GM18498 (cell line): ENCODE measurements around the gene TM2D3.
"Not testable (repeated sequence)": the region's sequence is repeated elsewhere in the genome, so short reads cannot be mapped to it uniquely, and the experiment has no call there.

Experiments used
- ATAC-seq: cut with Tn5 transposase; IDR thresholded peaks from one replicate; pipeline ENCODE4 v1.9.1; 2021; ENCODE audit warnings: mild to moderate bottlenecking, moderate library complexity; ENCODE audit not compliant: unreplicated experiment

The TM2D3 gene

DNA sequence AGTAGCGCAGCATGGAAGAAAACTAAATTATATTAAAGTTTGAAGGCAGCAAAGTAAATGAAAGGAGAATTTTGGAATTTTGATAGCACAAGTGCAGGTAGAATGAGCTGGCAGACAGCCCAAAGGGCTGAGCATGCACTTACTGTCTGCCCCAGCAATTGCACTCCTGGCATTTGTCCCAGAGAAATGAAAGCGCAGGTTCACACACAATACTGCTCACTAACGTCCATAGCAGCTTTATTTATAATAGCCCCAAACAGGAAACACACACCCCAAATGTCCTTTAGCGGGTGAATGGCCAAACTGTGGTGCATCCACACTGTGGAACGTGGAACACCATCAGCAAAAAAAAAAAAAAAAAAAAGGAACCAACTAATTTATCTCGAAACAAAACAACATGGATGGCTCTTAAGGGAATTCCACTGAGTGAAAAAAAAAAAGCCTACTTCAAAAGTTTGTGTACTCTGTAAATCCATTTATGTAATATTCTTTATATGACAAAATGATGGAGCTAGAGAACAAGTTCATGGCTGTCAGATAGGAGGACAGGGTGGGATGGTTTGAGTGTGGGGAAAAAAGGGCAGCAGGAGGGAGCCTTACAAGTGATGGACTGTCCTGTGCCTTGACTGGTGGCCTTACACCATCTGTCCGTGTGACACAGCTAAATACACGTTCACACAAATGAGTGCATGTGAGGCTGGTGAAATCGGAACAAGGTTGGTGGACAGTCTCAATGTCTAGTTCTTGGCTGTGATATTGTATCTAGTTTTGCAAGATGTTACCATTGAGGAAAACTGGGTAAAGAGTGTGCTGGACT, 6.0 kb upstream of the TM2D3 start:
- ATAC-seq = no peak

DNA sequence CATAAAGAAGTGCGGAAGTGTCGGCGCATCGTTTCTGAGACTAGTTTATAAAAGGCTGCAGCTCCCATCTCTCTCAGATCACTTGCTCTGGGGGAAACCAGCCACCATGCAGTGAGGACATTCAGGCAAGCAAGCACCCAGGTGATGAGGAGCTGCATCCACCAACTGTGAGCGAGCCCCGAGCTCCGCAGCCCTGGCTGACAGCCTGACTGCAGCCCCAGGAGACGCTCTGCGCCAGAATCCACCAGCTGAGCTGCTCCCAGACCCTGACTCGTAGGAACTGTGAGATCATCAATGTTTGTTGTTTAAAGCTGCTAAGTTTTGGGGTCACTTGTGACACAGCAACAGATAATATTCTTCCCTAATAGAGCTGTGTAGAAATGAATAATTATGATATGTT, 5.0 kb upstream of the TM2D3 start:
- ATAC-seq = no peak

DNA sequence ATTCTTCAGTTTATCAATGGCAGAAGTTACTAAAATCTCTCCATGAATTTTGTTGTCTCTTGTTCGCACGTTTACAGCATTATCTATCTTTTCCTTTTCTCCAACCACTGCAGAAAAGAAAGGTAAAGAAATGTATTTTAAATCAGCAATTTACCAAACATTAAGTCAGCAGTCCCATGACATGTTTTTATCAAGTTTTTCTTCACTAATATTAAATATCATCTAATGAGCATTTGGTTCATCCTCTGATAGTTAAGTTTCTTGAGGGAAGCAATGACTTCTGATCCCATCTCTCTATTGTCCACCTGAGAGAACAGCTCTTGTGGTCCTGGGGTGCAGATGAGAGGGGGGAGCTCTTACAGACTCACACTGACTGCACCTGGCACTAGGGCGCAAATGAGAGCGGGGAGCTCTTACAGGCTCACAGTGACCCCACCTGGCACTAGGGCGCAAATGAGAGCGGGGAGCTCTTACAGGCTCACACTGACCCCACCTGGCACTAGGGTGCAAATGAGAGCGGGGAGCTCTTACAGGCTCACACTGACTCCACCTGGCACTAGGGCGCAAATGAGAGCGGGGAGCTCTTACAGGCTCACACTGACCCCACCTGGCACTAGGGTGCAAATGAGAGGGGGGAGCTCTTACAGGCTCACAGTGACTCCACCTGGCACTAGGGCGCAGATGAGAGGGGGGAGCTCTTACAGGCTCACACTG, 2.6 kb upstream of the TM2D3 start:
- not testable (repeated sequence) for ATAC-seq

DNA sequence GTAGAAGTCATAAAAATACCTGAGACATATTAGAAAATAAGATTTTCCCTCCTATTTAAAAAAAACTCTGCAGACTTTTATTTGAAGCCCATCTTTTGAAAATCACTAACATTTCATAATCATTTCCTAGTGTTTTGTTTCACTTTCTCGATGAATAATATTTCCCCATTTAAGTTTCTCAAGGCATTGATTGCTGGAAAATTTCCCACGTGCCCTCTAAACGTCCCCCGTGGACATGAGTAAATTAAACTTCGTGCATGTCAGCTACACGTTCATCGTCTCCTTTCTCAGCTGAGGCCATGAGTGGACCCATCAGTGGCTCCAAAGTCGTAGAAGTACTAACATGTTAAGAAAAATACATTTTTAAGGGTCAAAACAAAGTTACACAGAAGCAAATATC, 2.0 kb upstream of the TM2D3 start:
- no peak for ATAC-seq

DNA sequence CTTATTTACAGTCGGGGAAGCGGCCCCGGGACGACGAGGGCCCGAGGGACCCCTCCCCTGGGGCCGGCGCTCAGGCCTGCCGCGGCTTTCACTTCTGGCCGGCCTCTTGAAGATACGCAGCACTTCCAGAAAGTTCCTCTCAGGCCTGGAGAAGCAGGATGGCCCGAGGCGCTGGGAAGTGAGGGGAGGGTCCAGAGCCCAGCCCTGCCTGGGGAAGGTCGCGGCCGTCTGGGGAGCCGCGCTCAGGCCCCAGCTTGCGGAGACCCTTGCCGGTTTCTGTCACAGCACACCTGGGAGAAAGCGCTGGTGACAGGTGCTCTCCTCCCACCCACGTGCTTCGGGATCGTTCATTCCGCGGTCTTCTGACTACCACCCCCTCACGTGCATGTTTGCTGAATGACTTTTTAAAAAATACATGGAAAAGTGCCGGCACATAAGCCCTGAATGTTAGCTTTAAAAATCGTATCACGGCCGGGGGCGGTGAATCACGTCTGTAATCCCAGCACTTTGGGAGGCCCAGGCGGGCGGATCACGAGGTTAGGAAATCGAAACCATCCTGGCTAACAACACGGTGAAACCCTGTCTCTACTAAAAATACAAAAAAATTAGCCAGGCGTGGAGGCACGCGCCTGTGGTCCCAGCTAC, 727 bp upstream of the TM2D3 start:
- ATAC-seq = no peak

DNA sequence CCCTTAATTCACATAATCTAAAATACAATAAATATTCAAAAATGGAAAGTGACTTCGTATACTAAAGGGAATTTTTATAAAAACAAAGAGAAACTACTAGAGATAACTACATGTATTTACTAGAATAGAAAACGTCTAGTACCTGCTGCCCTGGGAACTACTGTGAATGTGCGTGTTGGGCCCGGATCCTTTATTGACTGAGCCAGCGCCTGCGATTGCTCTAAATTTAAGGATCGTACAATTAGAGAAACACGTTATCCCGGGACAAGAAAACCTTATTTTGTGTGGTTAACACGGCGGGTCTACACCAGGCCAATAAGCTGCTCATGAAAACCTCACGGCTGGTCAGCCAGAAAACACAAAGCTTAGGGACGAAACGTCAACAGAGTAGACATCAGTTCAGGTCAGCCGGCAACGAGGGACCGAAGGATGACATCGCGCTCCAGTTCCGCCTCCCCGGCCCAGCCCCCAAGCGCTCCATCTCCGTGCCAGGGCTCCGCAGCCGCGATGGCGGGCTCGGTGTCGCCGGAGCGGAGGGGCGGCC, 555 bp downstream of the TM2D3 start:
- peak; percentile 52 for ATAC-seq

DNA sequence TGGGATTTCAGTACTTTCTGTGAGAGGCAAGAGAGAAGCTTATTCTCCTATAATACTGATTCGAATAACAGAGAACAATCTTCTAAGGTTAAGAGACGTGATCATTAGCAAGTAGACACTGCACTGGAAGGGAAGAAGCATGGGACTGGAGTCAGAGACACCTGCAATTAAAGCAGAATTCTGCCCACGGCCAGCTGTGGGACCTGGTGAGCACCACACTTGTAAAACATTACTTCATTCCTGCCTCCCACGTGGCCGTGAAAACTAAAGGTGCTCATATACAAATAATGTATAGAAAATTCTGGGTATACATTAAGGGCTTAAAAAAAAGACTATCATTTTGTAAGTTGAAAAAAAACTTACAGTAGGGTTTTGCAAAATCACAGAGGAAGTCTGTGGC, 2.0 kb downstream of the TM2D3 start:
- ATAC-seq = no peak

DNA sequence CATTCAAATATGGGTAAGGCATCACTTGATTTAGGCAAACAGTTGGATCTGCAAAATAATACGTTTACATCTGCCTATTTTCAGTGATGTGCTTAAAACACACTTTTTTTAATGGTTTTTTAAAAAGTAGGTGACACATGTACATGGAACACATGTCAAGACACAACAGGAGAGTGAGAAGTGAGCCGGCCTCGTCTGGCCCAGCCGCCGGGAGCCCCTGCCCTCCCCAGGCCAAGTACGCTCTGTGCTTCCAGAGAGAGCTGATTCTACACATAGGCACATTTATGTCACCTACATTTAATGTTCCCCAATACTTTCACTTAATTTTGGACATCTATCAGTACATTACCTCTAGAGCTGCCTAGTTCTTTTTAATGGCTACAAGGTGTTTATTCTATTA, 3.8 kb downstream of the TM2D3 start:
- ATAC-seq = no peak

DNA sequence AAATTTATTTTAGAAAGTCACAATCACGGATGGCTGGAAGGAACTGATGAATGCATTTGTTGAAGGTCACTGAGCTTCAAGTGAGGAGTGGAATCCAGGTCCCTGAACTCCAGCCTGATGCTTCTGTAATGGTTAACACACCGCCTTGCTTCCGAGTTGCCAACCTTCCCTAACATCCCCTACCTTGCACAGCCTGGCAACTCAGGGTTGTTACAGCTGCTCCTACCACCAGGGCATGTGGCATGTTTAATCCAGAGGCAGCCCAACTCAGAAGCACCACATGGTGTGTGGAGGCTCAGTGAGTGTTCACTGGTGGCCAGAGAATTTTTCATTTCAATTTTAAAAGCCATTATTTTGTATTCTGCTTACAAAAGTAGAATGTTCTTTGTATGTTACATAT, 4.9 kb downstream of the TM2D3 start:
- ATAC-seq = no peak

DNA sequence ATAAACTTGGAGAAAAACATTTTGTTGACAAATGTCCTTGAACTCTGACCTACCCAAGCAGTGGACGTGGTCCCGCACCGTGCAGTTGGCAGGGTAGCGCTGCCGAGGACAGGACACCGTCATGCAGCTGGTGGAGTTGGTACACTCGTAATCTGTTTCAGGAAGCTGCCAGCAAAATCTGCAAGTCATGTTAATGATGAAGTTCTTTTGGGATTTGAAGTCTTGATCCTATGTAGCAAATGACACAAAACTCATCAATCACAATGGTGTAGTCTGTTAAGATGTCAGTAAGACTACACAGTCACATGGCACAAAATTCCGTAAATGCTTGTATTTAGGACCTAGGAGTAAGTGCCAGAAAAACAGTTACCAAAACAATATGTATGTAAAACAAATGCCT, 5.5 kb downstream of the TM2D3 start:
- no peak for ATAC-seq

DNA sequence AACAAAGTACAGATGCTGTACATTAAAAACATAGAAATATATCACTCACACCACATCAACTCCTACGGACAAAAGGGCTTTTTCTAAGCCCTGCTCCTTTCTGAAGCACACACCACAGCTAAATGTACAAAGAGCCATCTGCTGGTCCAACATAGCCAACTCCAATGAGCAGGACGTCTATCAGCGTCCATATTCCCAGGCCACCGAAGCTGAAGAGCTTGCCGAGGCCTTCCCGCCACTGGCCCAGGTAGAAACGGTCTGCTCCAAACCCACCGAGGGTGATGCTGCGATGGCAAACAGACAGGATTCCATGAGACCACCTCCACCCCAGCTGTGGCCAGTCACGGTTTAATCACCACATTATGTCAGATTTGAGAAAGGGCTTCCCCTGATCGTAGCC, 9.8 kb downstream of the TM2D3 start:
- no peak for ATAC-seq

DNA sequence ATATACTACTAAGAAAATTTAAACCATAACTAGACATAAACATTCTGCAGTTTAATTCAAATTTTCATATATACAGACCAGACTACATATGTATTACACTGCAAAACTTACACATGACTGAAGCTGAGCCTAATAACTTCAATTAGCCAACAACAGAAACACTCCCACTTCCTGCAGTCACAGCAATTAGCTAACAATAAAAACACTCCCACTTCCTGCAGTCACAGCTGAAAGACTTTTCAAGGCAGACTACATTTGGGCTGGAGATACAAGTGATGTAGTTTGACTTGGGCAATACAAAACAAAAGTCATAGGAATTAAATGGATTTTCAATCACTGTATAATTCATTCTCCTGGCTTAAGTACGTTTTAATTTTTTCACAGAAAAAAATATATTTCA, 10.3 kb downstream of the TM2D3 start:
- ATAC-seq = peak; percentile 50

DNA sequence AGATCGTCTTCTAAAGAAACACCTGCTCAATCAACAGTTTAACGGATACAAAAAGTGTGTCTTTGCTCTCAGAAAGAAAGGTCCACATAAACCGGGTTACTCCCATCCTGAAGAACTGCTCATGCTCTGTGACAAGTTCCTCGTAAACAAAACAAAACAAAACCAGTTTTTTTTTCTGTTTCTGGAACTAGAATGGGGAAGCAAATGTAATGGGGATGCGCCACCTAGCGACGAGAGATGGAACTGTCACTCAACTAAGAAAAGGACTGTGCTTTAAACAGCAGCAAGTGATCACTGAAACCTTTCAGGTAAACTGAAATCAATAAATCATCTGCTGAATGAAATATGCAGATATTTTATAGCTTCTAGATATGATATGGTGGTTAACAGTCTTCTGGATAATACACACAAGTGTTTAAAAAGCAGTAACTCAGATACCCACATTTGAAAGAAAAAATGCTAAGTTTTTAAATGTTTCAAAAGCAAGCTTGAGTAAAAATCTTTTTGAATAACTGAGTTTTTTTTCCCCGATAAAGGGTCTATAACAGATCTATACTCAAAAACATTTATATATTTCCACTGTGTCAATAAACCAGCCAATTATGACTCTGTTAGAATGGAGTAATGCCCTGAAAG, 10.9 kb downstream of the TM2D3 start:
- peak; percentile 51 for ATAC-seq

DNA sequence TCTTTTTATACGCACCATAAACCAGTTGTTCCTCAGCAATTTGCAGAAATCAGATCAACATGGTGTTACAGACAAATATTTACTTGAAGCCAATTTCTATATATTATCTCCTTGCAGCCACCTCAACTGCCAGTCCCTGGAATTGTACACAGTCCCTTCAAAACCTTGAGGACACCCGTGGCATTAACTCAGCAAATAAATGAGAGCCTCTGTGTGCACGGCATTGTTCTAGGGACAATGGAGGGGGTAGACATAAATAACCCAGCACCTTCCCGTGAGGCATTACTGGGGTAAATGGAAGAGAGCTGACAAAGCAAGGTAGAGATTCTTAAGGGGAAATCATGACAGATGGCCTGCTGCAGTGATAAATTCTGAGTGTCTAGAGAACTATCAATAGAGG, 12.5 kb downstream of the TM2D3 start:
- no peak for ATAC-seq

DNA sequence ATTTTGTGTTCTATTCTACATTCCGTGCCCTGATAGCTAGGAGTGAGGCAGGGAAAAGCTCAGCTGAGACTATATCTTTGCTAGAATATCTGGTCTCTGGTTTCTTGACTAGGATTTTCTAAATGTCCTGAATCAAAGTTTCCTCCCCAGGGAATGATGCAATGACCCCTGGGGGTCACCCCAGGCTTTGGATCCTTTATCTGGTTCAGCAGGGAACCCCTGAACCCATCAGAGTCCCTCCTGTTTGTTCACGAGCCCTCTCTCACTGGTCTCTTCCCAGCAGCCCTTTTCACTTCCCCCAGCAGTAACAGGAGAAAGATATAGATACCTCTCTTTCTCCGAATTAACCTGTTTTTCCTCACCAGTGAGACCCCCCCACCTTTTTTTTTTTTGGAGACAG, 14.3 kb downstream of the TM2D3 start:
- no peak for ATAC-seq

DNA sequence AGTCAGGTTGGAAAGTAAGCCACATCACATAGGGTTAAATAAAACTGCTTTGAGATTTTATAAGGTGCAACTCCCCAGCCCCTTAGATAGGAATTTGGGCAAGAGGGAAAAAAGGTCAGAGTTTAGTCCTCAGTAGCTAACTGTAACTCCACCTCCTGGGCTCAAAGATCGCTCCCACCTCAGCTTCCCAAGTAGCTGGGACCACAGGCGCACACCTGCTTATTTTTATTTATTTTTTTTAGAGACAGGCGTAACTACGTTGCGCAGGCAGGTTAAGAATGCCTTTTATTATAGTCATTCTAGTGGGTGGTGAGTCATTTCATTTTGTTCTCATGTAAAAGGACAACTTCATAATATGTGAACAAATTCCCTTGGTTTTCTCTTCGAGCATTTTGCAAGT, 14.7 kb downstream of the TM2D3 start:
- no peak for ATAC-seq

DNA sequence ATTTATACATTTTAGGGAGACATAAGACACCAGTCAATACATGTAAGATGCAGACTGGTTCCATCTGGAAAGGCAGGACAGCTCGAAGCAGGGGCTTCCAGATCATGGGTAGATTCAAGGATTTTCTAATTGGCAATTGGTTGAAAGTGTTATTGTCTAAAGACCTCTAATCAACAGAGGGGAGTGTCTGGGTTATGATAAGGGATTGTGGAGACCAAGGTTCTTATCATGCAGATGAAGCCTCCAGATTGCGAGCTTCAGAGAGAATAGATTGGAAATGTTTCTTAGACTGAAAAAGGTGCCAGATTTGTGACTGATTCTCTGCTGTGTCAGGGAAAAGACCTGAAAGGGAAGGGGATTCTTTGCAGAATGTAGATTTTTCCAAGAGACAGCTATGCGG, 15.1 kb downstream of the TM2D3 start:
- no peak for ATAC-seq

DNA sequence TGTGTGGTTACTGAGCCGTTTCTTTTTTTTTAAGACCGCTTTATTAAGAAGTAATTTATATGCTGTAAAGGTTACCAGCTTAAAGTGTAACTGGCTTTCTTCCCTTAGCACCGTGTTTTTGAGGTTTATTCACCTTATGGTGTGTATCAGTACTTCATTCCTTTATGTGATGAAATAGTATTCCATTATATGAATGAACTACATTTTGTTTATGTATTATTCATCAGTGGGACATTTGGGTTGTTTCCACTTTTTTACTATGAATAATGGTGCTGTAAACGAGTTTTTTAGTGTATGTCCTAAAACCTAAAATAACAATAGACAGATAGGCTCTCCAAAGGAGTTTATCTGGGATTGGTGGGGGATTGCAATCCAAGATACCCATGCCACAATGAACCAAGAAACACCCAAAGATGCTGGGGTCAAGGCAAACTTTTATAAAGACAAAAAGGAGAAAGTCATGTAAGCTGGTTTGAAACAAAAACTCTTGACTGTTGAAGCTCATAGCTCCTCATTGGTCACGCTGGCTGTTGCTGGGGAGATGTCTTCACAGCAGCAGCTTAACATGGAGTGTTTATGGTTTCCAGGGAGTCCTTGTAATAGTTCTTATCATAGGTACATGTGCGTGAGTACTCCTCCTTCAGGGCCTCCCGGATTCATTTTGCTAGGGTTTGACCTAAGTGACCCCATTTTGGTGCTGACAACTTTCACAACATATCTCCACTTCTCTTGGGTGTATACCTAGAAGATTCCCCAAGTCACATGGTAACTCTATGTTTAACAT, 16.0 kb downstream of the TM2D3 start:
- ATAC-seq = no peak

DNA sequence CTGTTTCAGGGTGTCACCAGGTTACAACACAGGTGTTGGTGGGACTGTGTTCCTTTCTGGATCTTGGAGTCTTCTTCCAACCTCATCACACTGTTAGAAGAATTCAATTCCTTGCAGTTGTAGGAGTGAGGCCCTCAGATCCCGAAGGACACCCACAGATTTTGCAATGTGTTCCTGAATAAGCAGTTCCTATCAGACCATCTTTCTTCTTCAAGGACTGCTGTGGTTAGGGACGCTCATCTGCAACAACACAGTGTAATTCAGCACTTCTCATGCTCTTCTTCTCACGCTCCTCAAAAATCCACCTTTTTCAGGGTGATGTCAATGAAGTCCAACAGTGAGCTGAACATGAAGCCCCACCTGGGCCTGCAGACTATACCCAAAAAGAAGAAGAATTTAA, 18.8 kb downstream of the TM2D3 start:
- ATAC-seq = no peak

DNA sequence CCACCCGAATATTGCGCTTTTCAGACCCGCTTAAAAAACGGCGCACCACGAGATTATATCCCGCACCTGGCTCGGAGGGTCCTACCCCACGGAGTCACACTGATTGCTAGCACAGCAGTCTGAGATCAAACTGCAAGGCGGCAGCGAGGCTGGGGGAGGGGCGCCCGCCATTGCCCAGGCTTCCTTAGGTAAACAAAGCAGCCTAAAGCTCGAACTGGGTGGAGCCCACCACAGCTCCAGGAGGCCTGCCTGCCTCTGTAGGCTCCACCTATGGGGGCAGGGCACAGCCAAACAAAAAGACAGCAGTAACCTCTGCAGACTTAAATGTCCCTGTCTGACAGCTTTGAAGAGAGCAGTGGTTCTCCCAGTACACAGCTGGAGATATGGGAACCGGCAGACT, 25.5 kb downstream of the TM2D3 start:
- ATAC-seq = not testable (repeated sequence)

DNA sequence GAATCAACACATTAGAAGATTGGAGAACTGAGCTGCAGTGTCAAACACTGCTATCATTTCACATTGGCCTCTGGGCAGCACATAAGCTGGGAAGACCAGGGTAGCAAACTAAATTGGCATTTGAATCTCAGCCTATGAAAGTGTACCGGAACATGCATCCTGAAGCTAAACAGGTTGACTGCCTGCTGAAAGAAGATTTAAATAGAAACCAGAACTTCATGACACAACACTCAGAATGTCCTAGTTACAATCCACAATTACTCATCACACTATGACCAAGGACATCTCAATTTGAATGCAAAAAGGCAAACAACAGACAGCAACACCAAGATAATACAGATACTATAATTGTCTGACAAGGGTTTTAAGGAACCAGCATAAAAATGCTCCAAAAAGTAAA, 26.2 kb downstream of the TM2D3 start:
- ATAC-seq = no peak
